Endometrial microvascular endothelial cells (primary cell): ENCODE data around the gene DNAJC13. TPM values are rescaled to one million over a fixed set of nuclear protein-coding genes. Genes with fewer than 3 reads are reported as not detected.
"Not testable (repeated sequence)": the region's sequence is repeated elsewhere in the genome, so short reads cannot be mapped to it uniquely, and the experiment has no call there.

Source experiments
- in situ Hi-C: cut with HindIII; loops from 2 replicates; pipeline ENCODE4 v1.10.0; 2017; ENCODE audit warnings: low sequenced_read_pairs, low pct_unique_long_range_greater_than_20kb; ENCODE audit errors: inconsistent ontology term
- total RNA-seq: library from RNA; depleted of rRNA; stranded (reverse); fragments of >200 nt; gene quantifications from one replicate; pipeline ENCODE4 v1.2.3, GENCODE V29; 2015; ENCODE audit errors: inconsistent ontology term

DNAJC13 gene
- total RNA-seq, 1 donor from 2014 or later, result 50.1 TPM

GRCh38 chr3:132535575-132536441, 118.5 kb downstream of the DNAJC13 start:
- in situ Hi-C loops, result loop anchor here (25.0 kb wide), 1 partner anchor 101 kb away; no protein-coding TSS in a partner anchor

GRCh38 chr3:132536442-132537153, 119.3 kb downstream of the DNAJC13 start:
- in situ Hi-C loops, result loop anchor here (25.0 kb wide), 1 partner anchor 101 kb away; no protein-coding TSS in a partner anchor

- in situ Hi-C loops, result loop anchor here (25.0 kb wide), 1 partner anchor 100 kb away; no protein-coding TSS in a partner anchor
Measured at GRCh38 chr3:132537297-132537696, 120.0 kb downstream of the DNAJC13 start.

- in situ Hi-C loops, result loop anchor here (25.0 kb wide), 1 partner anchor 99 kb away; no protein-coding TSS in a partner anchor
Measured at GRCh38 chr3:132538072-132538471, 120.8 kb downstream of the DNAJC13 start.

GRCh38 chr3:132539681-132540080, 122.4 kb downstream of the DNAJC13 start:
- in situ Hi-C loops, result loop anchor here (25.0 kb wide), 1 partner anchor 98 kb away; no protein-coding TSS in a partner anchor

- in situ Hi-C loops, result loop anchor here (25.0 kb wide), 1 partner anchor 95 kb away; no protein-coding TSS in a partner anchor
Measured at GRCh38 chr3:132542577-132542976, 125.3 kb downstream of the DNAJC13 start.

- in situ Hi-C loops, result loop anchor here (25.0 kb wide), 1 partner anchor 94 kb away; no protein-coding TSS in a partner anchor
Measured at GRCh38 chr3:132543011-132543739, 125.9 kb downstream of the DNAJC13 start.

- in situ Hi-C loops, result loop anchor here (25.0 kb wide), 1 partner anchor 93 kb away; no protein-coding TSS in a partner anchor
Measured at GRCh38 chr3:132544130-132544529, 126.8 kb downstream of the DNAJC13 start.

GRCh38 chr3:132545471-132545870, 128.2 kb downstream of the DNAJC13 start:
- in situ Hi-C loops, result loop anchor here (25.0 kb wide), 1 partner anchor 92 kb away; no protein-coding TSS in a partner anchor

- in situ Hi-C loops, result loop anchor here (25.0 kb wide), 1 partner anchor 88 kb away; no protein-coding TSS in a partner anchor
Measured at GRCh38 chr3:132549169-132549568, 131.9 kb downstream of the DNAJC13 start.

- in situ Hi-C loops, result loop anchor here (25.0 kb wide), 1 partner anchor 87 kb away; no protein-coding TSS in a partner anchor
Measured at GRCh38 chr3:132549890-132550578, 132.7 kb downstream of the DNAJC13 start.

- in situ Hi-C loops, result no loop called here
Measured at GRCh38 chr3:132550579-132551305, 133.4 kb downstream of the DNAJC13 start.

GRCh38 chr3:132553826-132554225, 136.5 kb downstream of the DNAJC13 start:
- in situ Hi-C loops, result no loop called here

- in situ Hi-C loops, result no loop called here
Measured at GRCh38 chr3:132554437-132554836, 137.1 kb downstream of the DNAJC13 start.

GRCh38 chr3:132555306-132556035, 138.2 kb downstream of the DNAJC13 start:
- in situ Hi-C loops, result no loop called here

- in situ Hi-C loops, result not testable (repeated sequence)
Measured at GRCh38 chr3:132556036-132556386, 138.7 kb downstream of the DNAJC13 start.
